Liver (tissue), 9 donors: Measurements from ENCODE around the gene BMP7. TPM values are rescaled to one million over a fixed set of nuclear protein-coding genes. Genes with fewer than 3 reads are reported as not detected.

ENCODE experiments used
- DNase-seq: peaks from one replicate; pipeline ENCODE4 v3.0.0-alpha.2; 2017; ENCODE audit warnings: low spot score
- H3K27ac ChIP-seq, 2 donors: one replicate each; pipeline ENCODE4 v1.7.0; 2013; ENCODE audit warnings: inconsistent platforms in 2 of 2, low read length in 2 of 2, control low read depth in 1 of 2, low read depth in 1 of 2, mild to moderate bottlenecking in 1 of 2
- H3K27me3 ChIP-seq, 4 donors: one replicate each; pipeline versions ENCODE4 v1.6.1 to v1.7.0; 2013; ENCODE audit warnings: low read length in 3 of 4, inconsistent platforms in 1 of 4, mild to moderate bottlenecking in 1 of 4, moderate library complexity in 1 of 4; ENCODE audit not compliant: control insufficient read depth in 4 of 4, insufficient read depth in 4 of 4
- H3K36me3 ChIP-seq, 4 donors: one replicate each; pipeline versions ENCODE4 v1.6.1 to v1.7.0; 2013; ENCODE audit warnings: low read length in 3 of 4, mild to moderate bottlenecking in 3 of 4, low read depth in 1 of 4, moderate library complexity in 1 of 4; ENCODE audit not compliant: control insufficient read depth in 4 of 4, insufficient read depth in 3 of 4
- H3K4me1 ChIP-seq, 4 donors: one replicate each; pipeline versions ENCODE4 v1.6.1 to v1.7.0; 2013; ENCODE audit warnings: low read length in 3 of 4, mild to moderate bottlenecking in 3 of 4, moderate library complexity in 1 of 4; ENCODE audit not compliant: control insufficient read depth in 4 of 4, insufficient read depth in 4 of 4
- H3K4me3 ChIP-seq, 3 donors: one replicate each; pipeline versions ENCODE4 v1.6.1 to v1.7.0; 2013; ENCODE audit warnings: low read length in 3 of 3, control low read depth in 1 of 3, low read depth in 1 of 3, mild to moderate bottlenecking in 1 of 3
- H3K9ac ChIP-seq, 2 donors: one replicate each; pipeline ENCODE4 v1.7.0; 2013; ENCODE audit warnings: low read length in 2 of 2, mild to moderate bottlenecking in 2 of 2, moderate library complexity in 2 of 2, control low read depth in 1 of 2, low read depth in 1 of 2
- H3K9me3 ChIP-seq, 4 donors: one replicate each; pipeline versions ENCODE4 v1.6.1 to v1.7.0; 2013; ENCODE audit warnings: low read length in 3 of 4; ENCODE audit not compliant: control insufficient read depth in 4 of 4
- ATF3 ChIP-seq: IDR thresholded peaks from 2 replicates; pipeline ENCODE4 v1.6.1; 2016; ENCODE audit warnings: antibody characterized with exemption
- CTCF ChIP-seq: fragments of 150-350 bp; IDR thresholded peaks from 2 replicates; pipeline ENCODE4 v1.5.1; 2017; ENCODE audit warnings: improper control_type of control experiment, low read depth, low read length; ENCODE audit not compliant: missing input control
- EGR1 ChIP-seq, 2 donors: IDR thresholded peaks; 2 replicates each; pipeline ENCODE4 v1.6.1; 2016 to 2018; ENCODE audit warnings: antibody characterized with exemption in 2 of 2, low read depth in 2 of 2
- FOXA1 ChIP-seq: IDR thresholded peaks from 2 replicates; pipeline ENCODE4 v1.6.1; 2016; ENCODE audit warnings: antibody characterized with exemption
- FOXA2 ChIP-seq: IDR thresholded peaks from 2 replicates; pipeline ENCODE4 v1.6.1; 2016; ENCODE audit warnings: antibody characterized with exemption
- GABPA ChIP-seq, 2 donors: IDR thresholded peaks in 1 of 2; conservative IDR thresholded peaks in 1 of 2; 2 replicates each; pipeline ENCODE4 v1.6.1; 2016; ENCODE audit warnings: antibody characterized with exemption in 2 of 2, mild to moderate bottlenecking in 1 of 2, moderate library complexity in 1 of 2
- HNF4A ChIP-seq, 2 donors: conservative IDR thresholded peaks; 2 replicates each; pipeline ENCODE4 v1.6.1; 2016; ENCODE audit warnings: antibody characterized with exemption in 2 of 2, mild to moderate bottlenecking in 2 of 2
- HNF4G ChIP-seq: IDR thresholded peaks from 2 replicates; pipeline ENCODE4 v1.6.1; 2016; ENCODE audit warnings: antibody characterized with exemption
- JUND ChIP-seq, 2 donors: IDR thresholded peaks; 2 replicates each; pipeline ENCODE4 v1.6.1; 2016; ENCODE audit warnings: antibody characterized with exemption in 2 of 2
- MAX ChIP-seq: IDR thresholded peaks from 2 replicates; pipeline ENCODE4 v1.6.1; 2016; ENCODE audit warnings: antibody characterized with exemption
- NR2F2 ChIP-seq: IDR thresholded peaks from 2 replicates; pipeline ENCODE4 v1.6.1; 2016; ENCODE audit warnings: antibody characterized with exemption
- RAD21 ChIP-seq, 2 donors: IDR thresholded peaks; 2 replicates each; pipeline ENCODE4 v1.6.1; 2016; ENCODE audit warnings: antibody characterized with exemption in 2 of 2, mild to moderate bottlenecking in 2 of 2
- REST ChIP-seq: IDR thresholded peaks from 2 replicates; pipeline ENCODE4 v1.6.1; 2016; ENCODE audit warnings: antibody characterized with exemption, mild to moderate bottlenecking
- RXRA ChIP-seq, 2 donors: IDR thresholded peaks; 2 replicates each; pipeline ENCODE4 v1.6.1; 2017 to 2018; ENCODE audit warnings: antibody characterized with exemption in 2 of 2, mild to moderate bottlenecking in 1 of 2
- SP1 ChIP-seq: IDR thresholded peaks from 2 replicates; pipeline ENCODE4 v1.6.1; 2018; ENCODE audit warnings: antibody characterized with exemption, mild to moderate bottlenecking
- TAF1 ChIP-seq: conservative IDR thresholded peaks from 2 replicates; pipeline ENCODE4 v1.6.1; 2016; ENCODE audit warnings: antibody characterized with exemption, mild to moderate bottlenecking
- YY1 ChIP-seq: IDR thresholded peaks from 2 replicates; pipeline ENCODE4 v1.6.1; 2016; ENCODE audit warnings: antibody characterized with exemption, mild to moderate bottlenecking
- ZBTB33 ChIP-seq: IDR thresholded peaks from 2 replicates; pipeline ENCODE4 v1.6.1; 2016; ENCODE audit warnings: antibody characterized with exemption
- WGBS: extraction: QIAGEN DNeasy Blood & Tissue Kit; methylation state at CpG from one replicate; pipeline ENCODE4 v1.1.7; 2013; 5-methylcytosine and 5-hydroxymethylcytosine counted together
- polyA plus RNA-seq, 2 donors: library from polyadenylated mRNA; stranded (reverse) in 1 of 2; unstranded in 1 of 2; fragments of 200-250 nt in 1 of 2; fragments of >200 nt in 1 of 2; fragmentation: Nextera tagmentation in 1 of 2; extraction: Ambion mirVana in 1 of 2; gene quantifications; one replicate each; pipeline versions ENCODE4 v1.2.1 to v1.2.3, GENCODE V29; 2013 to 2015
- total RNA-seq, 2 donors: library from RNA; depleted of rRNA; stranded (reverse); fragments of >200 nt; gene quantifications; one replicate each; pipeline ENCODE4 v1.2.3, GENCODE V29; 2014
- donor health status: healthy.
- donor health status: healthy.
- donor health status: healthy.
- donor health status: healthy.
- donor health status: healthy.

Gene BMP7
- total and polyA plus RNA-seq, 4 donors, result not detected

- Histone ChIP-seq H3K27ac (no peak overlapping the region), H3K9ac (no peak overlapping the region), H3K36me3 (no peaks in the 10 kb centered on the region), H3K9me3 (no peaks in the 10 kb centered on the region), H3K27me3 (peaks cover 0 to 3% (median 0%) of the 10 kb centered on the region in 4 donors), H3K4me3 (no peak overlapping the region), H3K4me1 (no peaks in the 10 kb centered on the region)
- DNase-seq, result no peak
- TF ChIP-seq FOXA2 (no peak), HNF4A (conservative IDR thresholded peaks at IDR 0.05) (no peak), MAX (no peak), EGR1 (IDR thresholded peaks at IDR 0.05; ENCODE audit: low read depth in 2 of 2) (no peak), RXRA (IDR thresholded peaks at IDR 0.05) (no peak), SP1 (no peak), TAF1 (no peak), ATF3 (no peak), ZBTB33 (no peak), JUND (IDR thresholded peaks at IDR 0.05) (no peak), GABPA (IDR thresholded peaks at IDR 0.05 in 1 of 2, conservative IDR thresholded peaks at IDR 0.05 in 1 of 2) (no peak), FOXA1 (no peak), REST (no peak), NR2F2 (no peak), CTCF (no peak)
- WGBS, result 94% methylated on average over 11 of the region's 11 CpGs
Measured at GRCh38 chr20:57219071-57219677, 47.3 kb downstream of the BMP7 start.

GRCh38 chr20:57218489-57218888, 48.0 kb downstream of the BMP7 start:
- WGBS, result 87% methylated on average over 5 of the region's 5 CpGs
- DNase-seq, result no peak
- Histone ChIP-seq H3K4me3 (no peak overlapping the region), H3K9ac (no peak overlapping the region), H3K36me3 (no peaks in the 10 kb centered on the region), H3K4me1 (no peaks in the 10 kb centered on the region), H3K27ac (no peak overlapping the region), H3K27me3 (peaks cover 0 to 3% (median 0%) of the 10 kb centered on the region in 4 donors), H3K9me3 (no peaks in the 10 kb centered on the region)
- TF ChIP-seq GABPA (IDR thresholded peaks at IDR 0.05 in 1 of 2, conservative IDR thresholded peaks at IDR 0.05 in 1 of 2), result no peak
- no peak for TF ChIP-seq MAX
- TF ChIP-seq HNF4G, result no peak
- TF ChIP-seq RAD21 (IDR thresholded peaks at IDR 0.05), result no peak
- no peak for TF ChIP-seq FOXA2
- TF ChIP-seq NR2F2, result no peak
- TF ChIP-seq FOXA1, result no peak
- no peak for TF ChIP-seq EGR1 (IDR thresholded peaks at IDR 0.05; ENCODE audit: low read depth in 2 of 2)
- TF ChIP-seq YY1, result no peak
- TF ChIP-seq HNF4A (conservative IDR thresholded peaks at IDR 0.05), result no peak
- no peak for TF ChIP-seq JUND (IDR thresholded peaks at IDR 0.05)
- TF ChIP-seq REST, result no peak
- no peak for TF ChIP-seq TAF1
- no peak for TF ChIP-seq SP1
